HG02678 (cell line): ENCODE results near the gene INPP4A.
"Not testable (repeated sequence)": the region's sequence is repeated elsewhere in the genome, so short reads cannot be mapped to it uniquely, and the experiment has no call there.

Source experiments
- ATAC-seq: cut with Tn5 transposase; IDR thresholded peaks from one replicate; pipeline ENCODE4 v1.9.1; 2021; ENCODE audit warnings: mild to moderate bottlenecking, moderate library complexity; ENCODE audit not compliant: unreplicated experiment

Gene INPP4A

GRCh38 chr2:98435670-98436069 is 9.0 kb upstream of the INPP4A start:
- not testable (repeated sequence) for ATAC-seq

- no peak for ATAC-seq
Measured at GRCh38 chr2:98436734-98437133, 7.9 kb upstream of the INPP4A start.

- ATAC-seq = peak; percentile 80
Measured at GRCh38 chr2:98438190-98439133, 6.2 kb upstream of the INPP4A start.

GRCh38 chr2:98441706-98442450 is 2.8 kb upstream of the INPP4A start:
- ATAC-seq = no peak

GRCh38 chr2:98442488-98442887 is 2.2 kb upstream of the INPP4A start:
- ATAC-seq = no peak

DNA sequence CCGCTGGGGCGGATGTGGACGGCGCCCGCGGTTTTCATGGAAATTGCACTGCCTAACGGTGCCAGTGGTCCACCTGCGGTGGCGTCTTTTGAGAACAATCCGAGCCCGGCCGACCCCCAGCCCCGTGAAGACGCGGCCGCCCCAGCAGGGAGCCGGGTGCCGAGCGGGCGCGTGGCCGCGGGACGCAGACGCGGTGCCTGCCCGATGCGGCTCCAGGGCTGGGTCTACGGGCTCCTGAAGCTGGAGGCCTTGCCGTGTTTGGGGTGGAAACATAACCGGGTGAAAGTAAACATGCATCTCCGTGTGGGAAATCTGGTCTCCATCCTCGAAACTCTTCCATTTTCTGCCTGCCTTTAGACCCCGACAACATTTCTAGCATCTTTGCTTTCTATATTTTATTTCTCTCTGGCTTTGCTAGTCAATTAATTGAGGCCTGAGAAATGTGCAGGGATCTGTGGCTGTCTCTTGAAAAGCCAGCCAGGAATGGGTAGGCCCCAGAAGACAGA is 572 bp downstream of the INPP4A start:
- ATAC-seq = peak; percentile 30

DNA sequence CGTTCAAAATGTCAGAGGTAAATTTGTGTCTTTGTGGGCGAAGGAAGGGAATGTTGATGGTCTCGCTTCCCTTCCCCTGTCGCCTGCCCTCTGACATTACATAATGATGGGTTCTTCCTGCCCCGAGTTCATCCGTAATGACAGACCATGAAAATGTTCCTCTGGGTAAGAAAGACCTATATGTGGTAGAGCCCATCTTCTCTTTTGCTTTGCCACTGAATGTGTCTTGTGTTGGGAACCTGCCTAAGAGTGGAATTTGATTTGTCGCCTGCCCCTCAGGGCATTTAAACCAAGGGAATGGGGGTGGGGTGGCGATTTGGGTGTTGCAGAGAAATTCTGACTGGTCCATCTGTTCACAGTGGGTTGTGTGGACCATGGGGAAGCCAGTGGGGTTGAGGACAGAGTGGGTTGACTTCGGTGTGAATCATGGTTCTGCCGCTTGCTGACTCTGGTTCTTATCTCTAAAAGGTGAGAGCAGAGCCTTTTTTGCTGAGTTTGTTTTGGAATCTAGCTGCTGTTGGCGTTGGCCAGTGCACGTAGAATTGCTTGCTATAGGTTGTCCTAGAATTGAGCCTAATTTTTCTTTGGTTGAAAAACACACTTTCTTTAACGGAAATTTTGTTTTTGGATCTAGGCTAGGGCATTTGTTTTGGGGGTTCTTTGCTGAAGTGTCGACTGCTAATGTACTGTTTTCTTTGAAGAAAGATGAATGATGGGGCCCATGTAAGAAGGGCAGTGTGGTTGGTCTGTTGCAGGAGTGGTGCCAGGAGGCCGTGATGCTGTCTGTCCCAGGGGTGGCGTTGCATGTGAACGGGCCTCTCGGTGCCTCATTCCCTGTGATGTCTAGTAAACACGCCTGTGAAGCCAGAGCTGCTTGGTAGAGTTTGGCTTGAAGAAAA is 1.3 kb downstream of the INPP4A start:
- ATAC-seq = no peak

- ATAC-seq = no peak
Measured at GRCh38 chr2:98446850-98447249, 2.2 kb downstream of the INPP4A start.

- ATAC-seq = no peak
Measured at GRCh38 chr2:98448441-98449145, 3.9 kb downstream of the INPP4A start.

- ATAC-seq = no peak
Measured at GRCh38 chr2:98452396-98453027, 7.9 kb downstream of the INPP4A start.

DNA sequence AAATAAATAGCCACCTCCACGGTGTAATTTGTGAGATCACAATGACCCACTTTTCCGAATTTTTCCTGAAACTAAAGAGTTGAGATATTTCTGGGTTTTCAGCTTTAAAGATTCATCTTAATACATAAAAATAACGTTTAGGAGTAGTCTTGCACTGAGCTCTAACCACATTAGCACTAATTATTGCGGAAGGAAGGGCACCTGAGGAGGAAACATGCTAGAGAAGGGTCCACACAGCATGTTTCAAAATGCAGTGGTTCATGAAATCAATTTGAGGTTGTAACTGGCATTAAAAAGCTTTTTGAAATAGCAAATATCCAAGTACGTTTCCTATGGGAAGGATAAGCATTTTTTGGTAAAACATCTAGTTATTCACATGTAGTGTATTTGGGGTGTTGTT is 8.4 kb downstream of the INPP4A start:
- ATAC-seq = no peak

DNA sequence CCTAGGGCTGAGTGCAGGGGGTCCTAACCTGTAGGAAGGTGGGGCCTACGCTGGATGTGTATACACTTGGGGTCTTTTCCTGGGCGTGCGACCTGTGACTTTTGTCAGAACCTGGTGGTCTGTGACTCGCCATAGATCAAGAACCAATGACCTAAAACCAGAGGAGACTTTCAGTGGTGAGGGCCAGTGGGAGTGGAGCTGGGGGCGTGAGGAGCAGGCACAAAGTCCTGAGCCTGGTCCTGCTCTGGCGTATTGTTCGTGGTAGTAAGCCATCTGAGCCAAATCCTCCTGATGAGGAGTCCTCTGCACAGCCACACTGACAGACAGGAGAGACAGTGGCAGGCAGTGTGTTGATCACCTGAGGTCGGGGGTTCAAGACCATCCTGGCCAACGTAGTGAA is 8.9 kb downstream of the INPP4A start:
- ATAC-seq = no peak

- no peak for ATAC-seq
Measured at GRCh38 chr2:98454073-98454472, 9.4 kb downstream of the INPP4A start.

- peak; percentile 47 for ATAC-seq
Measured at GRCh38 chr2:98454500-98455235, 10.0 kb downstream of the INPP4A start.

DNA sequence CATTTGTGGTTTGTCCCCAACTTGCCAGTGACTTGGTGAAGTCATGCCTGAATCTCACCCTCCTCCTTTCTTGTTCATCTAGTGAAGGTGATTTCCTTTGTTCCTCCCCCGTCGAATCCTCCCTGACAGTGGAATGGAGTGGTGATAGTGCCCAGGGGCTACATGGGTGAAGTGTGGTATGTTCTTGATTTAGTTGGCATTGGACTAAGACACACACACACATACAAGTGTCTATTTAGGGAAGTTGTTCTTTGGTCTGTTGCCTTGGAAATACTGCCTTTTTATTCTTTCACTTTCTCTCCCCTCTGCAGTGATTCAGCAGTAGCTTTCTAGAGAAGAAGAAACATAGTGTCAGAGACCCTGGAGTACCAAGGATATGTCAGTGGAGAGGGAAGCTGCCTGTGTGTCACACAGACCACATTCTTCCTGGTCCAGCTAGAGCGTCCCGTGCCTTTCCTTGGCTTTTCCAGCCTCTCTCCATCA is 10.9 kb downstream of the INPP4A start:
- ATAC-seq = no peak

- ATAC-seq = no peak
Measured at GRCh38 chr2:98457045-98457696, 12.5 kb downstream of the INPP4A start.

- no peak for ATAC-seq
Measured at GRCh38 chr2:98458207-98458606, 13.5 kb downstream of the INPP4A start.

- ATAC-seq = no peak
Measured at GRCh38 chr2:98458667-98459380, 14.2 kb downstream of the INPP4A start.
